HG03558 (cell line): Measurements from ENCODE around the gene RIF1.

ENCODE experiments used
- ATAC-seq: cut with Tn5 transposase; IDR thresholded peaks from one replicate; pipeline ENCODE4 v1.9.1; 2021; ENCODE audit warnings: moderate number of reproducible peaks; ENCODE audit not compliant: unreplicated experiment; ENCODE audit errors: extremely low read depth

The RIF1 gene, protein sequence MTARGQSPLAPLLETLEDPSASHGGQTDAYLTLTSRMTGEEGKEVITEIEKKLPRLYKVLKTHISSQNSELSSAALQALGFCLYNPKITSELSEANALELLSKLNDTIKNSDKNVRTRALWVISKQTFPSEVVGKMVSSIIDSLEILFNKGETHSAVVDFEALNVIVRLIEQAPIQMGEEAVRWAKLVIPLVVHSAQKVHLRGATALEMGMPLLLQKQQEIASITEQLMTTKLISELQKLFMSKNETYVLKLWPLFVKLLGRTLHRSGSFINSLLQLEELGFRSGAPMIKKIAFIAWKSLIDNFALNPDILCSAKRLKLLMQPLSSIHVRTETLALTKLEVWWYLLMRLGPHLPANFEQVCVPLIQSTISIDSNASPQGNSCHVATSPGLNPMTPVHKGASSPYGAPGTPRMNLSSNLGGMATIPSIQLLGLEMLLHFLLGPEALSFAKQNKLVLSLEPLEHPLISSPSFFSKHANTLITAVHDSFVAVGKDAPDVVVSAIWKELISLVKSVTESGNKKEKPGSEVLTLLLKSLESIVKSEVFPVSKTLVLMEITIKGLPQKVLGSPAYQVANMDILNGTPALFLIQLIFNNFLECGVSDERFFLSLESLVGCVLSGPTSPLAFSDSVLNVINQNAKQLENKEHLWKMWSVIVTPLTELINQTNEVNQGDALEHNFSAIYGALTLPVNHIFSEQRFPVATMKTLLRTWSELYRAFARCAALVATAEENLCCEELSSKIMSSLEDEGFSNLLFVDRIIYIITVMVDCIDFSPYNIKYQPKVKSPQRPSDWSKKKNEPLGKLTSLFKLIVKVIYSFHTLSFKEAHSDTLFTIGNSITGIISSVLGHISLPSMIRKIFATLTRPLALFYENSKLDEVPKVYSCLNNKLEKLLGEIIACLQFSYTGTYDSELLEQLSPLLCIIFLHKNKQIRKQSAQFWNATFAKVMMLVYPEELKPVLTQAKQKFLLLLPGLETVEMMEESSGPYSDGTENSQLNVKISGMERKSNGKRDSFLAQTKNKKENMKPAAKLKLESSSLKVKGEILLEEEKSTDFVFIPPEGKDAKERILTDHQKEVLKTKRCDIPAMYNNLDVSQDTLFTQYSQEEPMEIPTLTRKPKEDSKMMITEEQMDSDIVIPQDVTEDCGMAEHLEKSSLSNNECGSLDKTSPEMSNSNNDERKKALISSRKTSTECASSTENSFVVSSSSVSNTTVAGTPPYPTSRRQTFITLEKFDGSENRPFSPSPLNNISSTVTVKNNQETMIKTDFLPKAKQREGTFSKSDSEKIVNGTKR (N-terminal part only)

DNA sequence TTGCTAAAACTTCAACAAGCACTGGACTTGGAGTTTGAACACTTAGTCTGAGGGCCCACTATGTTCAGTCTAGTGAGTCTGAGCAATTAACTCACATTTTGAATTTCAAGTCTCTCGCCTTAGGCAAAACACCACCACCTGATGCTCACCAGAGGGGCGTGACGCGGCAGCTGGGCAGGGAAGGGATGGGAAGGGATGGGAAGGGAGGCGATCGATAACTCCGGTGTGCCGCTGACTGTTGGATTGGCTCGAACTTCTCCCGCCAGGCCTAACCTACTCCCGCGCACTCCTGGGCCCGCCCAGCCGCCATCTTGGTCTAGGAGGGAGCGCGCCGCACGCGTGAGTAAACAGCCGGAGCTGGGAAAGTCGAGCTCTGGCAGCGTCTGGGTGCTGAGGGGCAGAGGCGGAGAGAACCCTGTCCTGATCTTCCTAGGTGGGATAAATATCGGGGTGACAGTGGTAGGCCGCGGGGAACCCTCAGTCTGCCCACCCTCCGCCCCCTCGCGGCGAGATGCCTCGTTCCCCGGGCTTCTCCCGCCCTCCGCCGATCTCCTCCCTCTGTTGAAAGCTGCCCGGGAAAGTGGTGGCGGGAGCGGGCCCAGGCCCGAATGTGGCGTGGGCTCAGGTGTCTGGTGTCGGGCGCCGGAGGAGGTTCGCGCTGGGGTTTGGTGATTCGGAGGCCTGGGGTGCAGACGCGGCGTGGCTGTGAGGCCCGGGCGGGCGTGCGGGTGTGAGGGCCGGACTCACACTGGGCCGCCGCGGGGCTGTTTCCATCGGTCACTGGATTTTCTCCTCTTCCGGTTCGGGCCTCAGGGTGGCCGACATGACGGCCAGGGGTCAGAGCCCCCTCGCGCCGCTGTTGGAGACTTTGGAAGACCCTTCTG, at the start of gene RIF1:
RIF1 (plus strand) TSS at position 302 of the 884 bp plus-strand sequence; CDS start at position 824, 522 bp downstream.
- peak; percentile 62 for ATAC-seq

DNA sequence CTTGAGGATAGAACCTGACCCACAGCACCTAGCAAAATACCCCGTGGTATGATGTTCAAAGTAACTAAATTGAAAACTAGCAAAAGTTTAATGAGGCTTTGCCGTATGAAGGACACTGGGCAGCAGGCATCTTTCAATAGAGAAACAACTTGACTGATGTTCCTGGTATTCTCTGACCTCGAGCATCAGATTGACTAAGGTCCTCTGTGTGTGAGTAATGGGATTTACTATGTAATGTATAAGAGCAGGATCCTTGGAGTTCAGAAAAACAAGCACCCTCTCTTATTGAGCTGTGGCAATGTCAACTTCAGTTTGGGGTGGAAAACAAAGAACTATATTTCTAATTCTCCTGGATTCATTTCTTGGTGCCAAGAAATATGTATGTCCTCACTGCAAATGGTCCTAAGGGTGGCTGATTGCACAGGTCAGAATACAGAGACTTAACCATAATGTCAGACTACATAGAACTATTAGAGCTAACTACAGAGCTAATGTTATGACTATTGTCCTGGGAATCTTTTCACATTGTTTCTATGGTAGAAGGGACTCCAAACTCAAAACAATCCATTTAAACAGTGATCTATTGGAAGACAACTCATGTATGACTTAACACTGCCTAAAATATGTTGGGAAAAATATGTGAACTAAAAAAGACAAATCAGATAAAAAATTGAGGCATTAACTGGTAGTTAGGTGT, 47.9 kb upstream of the RIF1 start:
- ATAC-seq: no peak

DNA sequence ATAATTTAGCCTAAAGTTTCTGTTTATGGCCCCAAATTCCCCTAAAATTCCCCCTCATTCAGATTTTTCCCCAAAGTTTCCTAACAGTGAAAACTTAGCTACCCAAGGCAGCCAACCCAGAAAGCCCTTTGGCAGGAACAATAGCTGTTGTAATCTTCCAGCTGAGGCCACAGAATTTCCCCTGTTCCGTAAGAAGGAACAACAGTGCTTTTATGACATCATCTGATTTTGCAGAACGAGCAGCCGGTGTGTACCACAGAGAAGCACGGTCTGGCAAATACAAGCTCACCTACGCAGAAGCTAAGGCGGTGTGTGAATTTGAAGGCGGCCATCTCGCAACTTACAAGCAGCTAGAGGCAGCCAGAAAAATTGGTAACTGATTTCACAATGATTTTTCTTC, 46.0 kb upstream of the RIF1 start:
- peak; percentile 66 for ATAC-seq

DNA sequence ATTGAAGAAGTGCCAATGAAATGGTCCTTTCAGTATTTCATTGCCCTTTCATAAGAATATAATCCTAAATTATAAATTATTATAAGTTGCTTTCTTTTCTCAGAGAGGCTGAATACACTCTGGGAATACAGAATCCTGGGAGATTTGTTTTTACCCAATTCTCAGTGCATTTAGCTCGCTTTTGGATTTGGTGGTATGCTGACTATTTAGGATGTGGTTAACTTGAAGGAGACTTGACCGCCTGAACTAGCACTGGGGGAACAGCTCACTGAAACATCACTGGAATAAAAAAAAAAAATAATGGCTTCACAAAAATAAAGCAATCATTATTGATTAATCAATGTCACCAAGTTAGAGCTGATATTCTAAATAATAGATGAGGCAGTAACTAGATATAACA, 42.1 kb upstream of the RIF1 start:
- ATAC-seq: no peak

DNA sequence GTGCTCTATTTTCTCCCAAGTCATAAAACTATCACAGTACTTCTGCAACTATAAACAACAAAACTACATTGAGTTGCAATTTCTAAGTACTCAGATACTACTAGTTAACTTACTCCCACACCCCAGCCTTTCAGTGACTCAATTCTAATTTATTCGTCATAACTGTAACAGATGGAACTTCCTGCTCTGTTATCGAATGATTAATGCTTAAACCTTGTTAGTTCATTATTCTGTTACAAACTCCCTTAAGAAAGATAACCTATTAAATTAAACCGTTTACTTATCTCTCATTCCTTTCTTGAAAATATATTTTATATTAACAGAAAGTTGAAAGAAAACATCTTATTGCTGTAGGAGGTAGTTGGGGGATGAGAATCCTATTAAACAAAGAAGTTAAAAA, 35.3 kb upstream of the RIF1 start:
- peak; percentile 94 for ATAC-seq

DNA sequence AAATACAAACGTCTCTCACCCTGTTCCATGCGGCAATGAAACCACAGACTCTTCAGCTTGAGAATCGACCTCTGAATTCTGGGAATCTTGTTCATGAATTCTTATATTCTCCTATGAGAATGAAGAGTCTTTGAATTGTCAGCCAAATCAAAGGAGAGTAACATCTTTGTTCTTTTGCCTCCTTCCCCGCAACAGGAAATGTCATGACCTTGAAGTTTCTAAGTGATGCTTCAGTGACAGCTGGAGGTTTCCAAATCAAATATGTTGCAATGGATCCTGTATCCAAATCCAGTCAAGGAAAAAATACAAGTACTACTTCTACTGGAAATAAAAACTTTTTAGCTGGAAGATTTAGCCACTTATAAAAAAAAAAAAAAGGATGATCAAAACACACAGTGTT, 30.5 kb upstream of the RIF1 start:
- no peak for ATAC-seq

DNA sequence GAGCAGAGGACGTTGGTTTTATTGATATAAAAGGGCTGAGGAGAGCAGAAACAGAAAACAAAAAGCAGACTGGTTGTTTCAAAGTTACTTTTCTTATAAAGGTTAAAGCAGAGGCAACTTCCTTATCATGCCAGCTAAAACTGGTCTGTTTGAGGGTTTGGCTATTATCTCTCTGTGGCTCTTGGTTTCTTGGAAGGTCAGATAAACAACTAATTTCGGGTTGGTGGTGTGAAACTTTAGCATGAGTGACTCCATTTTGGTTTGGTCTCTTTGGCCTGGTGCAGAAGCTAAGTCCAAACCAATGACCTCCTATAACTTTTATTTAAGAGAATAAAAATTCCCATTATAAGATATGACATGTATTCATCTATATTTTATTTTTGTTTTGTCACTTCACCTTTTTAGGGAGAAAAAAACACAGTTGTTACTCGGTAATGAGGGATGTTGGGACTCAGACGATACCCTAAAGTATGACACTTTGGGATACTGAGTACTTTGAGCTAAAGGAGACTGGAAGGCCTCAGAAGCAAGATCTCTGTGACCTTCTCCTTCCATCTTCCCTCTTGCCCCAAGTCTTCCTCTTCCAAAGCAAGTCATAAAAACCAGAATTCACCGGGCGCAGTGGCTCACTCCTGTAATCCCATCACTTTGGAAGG, 29.0 kb upstream of the RIF1 start:
- no peak for ATAC-seq

DNA sequence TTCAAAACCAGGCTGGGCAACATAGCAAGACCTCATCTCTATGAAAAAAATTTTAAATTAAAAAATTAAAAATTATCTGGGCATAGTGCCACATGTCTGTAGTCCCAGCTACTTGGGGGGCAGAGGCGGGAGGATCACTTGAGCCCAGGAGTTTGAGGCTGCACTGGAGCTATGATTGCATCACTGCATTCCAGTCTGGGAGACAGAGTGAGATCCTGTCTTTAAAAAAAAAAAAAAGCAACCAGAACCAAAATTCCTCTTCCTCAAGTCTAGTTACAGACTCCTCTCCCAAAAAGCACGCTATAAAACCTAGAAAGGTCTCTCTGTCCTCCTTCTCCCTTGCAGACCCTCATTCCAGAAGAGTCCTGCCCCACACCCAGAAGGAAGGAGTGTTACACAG, 28.4 kb upstream of the RIF1 start:
- no peak for ATAC-seq

DNA sequence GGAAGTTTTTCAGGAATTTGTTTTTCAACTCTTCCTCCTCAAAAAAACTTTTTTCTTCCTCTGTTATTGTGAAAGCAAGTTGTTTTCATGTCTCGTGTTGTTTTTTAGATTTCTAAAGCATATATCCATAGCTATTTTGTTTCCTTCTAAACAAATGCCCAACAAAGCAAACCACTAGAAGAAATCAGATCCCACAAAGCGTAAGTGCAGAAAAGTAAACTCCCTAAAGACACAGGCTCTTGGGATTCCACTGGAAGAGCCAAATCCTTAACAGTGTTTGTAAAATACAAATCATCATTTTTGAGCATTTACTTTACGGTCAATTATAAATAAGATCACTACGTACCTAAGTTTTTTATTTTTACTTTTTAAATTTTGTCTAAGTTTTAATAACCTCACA, 21.7 kb upstream of the RIF1 start:
- ATAC-seq: no peak

DNA sequence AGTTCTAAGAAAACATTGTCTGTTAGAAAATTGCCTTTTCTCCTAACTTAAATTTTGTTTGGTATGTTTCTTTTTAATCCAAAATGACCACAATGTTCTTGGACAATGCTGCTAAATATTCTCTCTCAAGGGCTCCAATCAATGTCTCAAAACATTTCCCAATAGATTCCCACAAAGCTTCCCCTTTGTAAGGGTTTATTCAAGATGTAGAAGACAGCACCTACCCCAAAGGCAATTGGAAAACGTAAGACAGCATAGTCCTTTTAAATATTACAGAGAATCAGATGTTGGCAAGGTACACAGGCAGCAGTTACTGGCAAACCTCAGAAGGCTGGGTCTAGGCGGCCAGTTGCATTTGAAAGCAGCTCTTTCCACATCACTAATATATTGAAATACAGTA, 18.3 kb upstream of the RIF1 start:
- no peak for ATAC-seq

DNA sequence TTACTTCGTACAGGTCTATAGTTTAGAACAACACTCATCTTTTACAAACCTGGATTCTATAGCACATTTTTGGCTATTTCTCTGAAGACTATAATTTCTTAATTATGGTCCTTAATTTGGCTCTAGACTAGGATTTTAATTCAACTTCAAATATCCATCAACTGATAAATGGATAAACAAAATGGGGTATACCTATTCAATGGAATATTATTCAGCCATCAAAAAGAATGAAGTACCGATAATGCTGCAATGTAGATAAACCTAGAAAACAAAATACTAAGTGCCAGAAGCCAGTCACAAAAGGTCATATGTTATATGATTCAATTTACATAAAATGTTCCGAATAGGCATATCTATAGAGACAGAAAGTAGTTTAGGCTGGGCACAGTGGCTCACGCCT, 15.2 kb upstream of the RIF1 start:
- no peak for ATAC-seq

DNA sequence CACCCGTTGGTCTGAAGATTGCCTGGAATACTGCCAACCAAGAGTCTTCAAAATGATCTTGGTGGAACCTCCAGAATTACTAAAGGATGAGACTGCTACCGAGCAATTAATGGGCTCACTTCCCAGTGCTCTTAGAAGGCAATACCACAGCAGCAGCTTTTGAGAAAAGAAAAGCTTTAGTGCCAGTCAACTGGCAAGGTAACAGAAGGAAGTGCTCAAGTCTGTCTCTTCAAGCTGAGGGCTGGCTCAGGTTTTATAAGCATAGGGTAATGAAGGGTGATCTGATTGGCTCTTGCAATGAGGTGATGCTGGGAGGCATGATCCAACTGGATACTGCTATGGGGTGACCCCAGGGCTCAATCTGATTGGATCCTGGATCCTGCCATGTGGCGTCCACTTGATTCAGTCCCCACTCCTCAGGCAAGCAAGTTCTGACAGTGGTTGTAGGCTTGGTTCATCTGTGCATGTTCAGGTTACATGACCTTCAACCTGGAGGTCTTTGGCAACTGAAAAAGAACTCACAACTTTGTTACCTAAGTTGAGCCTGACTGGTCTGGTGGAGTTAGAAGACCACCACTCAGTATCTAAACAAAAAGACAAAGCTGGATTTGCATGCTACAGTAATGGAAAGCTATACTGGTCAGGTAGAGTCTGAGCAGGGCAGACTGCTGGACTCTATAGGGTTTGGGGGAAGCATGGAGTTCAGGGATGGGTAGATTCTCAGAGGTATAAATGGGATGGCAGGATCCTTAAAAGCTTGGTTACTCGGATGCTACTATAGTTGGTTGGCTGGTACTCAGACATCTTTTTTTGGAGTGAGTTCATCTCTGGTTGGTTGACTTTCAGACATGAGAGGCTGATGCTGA, 14.0 kb upstream of the RIF1 start:
- ATAC-seq: no peak

DNA sequence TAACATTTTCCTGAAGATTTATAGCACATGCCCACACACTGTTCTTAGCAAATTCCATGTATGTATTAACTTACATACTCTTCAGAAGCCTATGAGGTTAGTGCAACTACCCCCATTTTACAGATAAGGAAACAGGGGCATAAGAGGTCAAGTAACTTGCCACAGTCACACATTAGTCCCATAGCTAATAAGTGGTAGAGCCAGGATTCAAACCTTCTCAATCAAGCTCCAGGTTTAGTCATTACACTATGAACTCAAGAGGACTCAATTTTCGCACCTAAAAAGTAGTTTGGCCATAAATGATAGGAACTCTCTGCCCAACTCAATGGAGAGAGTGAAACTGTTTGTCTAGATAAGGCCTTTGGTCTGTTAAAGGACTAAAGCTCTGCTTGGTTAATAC, 9.7 kb upstream of the RIF1 start:
- no peak for ATAC-seq

DNA sequence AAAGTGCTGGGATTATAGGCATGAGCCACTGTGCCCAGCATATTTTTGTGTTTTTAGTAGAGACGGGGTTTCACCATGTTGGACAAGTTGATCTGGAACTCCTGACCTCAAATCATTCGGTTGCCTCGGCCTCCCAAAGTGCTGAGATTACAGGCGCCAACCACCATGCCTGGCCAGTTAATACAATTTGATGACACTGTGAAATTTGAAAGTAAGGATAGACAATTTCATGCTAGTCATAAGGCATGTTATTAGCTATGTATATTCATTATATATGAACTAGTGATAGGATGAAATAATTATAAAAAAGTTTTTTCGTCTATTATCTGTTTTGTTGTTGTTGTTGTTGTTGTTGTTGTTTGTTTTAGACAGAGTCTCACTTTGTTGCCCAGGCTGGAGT, 8.6 kb upstream of the RIF1 start:
- no peak for ATAC-seq

DNA sequence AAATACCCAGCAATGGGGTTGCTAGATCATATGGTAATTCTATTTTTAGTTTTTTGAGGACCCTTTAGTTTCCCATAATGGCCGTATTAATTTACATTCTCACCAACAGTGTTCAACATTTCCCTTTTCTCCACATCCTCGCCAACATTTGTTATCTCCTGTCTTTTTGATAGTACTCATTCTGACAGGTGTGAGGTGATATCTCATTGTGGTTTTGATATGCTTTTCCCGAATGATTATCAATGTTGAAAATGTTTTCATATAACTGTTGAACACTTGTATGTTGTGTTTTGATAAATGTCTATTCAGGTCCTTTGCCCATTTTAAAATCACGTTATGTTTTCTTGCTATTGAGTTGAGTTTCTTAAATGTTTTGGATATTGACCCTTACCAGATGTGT, 5.8 kb upstream of the RIF1 start:
- ATAC-seq: no peak

DNA sequence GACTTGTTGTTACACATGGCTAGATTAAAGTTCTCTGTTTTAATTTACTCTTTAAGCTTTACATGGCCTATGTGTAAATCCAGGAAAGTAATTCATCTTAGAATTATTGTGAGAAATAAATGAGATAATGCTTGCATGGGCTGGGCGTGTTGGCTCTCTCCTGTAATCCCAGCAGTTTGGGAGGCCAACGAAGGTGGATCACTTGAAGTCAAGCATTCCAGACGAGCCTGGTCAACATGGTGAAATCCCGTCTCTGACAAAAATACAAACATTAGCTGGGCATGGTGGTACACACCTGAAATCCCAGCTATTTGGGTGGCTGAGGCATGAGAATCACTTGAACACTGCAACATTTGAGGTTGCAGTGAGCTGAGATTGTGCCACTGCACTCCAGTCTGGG, 4.3 kb upstream of the RIF1 start:
- no peak for ATAC-seq

DNA sequence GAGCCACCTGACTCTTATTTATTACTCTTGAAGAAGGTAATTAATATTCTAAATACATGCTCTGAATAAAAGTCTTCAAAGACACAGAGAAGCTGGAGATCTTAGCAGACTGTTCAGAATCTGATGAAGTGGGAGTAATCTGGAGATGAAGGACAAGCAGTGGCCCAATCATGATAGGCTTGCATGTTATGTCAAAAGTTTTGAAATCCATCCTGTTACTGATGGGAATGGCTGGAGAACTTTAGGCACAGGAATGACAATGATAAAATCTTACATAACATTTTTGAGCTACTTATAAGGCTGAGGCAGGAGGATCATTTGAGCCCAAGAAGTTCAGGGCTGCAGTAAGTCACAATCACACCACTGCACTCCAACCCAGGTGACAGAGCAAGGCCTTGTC, 2.4 kb upstream of the RIF1 start:
- no peak for ATAC-seq
